G401 (cell line): ENCODE measurements around the gene TM4SF4. TPM values are rescaled to one million over a fixed set of nuclear protein-coding genes. Genes with fewer than 3 reads are reported as not detected.
A peak's percentile ranks its signal among the peaks of the same experiment; 100 is the strongest.

Experiments used
- DNase-seq: peaks from one replicate; pipeline ENCODE4 v3.0.0-alpha.2; 2015; ENCODE audit warnings: low spot score
- in situ Hi-C: cut with HindIII; loops from 2 replicates; pipeline ENCODE4 v1.10.0; 2016; ENCODE audit warnings: low sequenced_read_pairs, mixed read lengths
- total RNA-seq: library from RNA; depleted of rRNA; stranded (reverse); fragments of >200 nt; shearing (Covaris generic); gene quantifications from 2 replicates; pipeline ENCODE4 v1.2.3, GENCODE V29; 2014

Gene TM4SF4
- total RNA-seq, 1 experiment from 2014 or later = not detected

DNA sequence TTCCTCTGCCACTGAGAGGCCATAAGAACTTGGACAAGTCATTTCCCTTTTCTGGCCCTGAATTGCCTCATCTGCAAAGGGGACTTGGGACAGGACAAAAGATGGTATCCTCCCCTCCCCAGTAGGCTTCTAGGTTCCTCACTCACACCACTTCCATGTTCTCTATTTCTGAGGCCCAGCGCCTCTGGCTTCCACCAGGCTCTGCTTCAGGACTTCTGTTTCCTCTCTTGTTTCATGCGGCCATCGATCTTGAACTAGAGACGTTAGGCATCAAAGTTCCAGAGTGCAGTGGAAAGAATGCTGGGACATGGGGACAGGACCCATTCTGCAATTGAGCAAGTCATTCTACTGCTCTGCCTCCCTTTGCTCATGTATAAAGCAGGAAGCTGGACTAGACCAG lies 1.7 kb downstream of the TM4SF4 start:
- DNase-seq = no peak
- in situ Hi-C loops = no loop called here

DNA sequence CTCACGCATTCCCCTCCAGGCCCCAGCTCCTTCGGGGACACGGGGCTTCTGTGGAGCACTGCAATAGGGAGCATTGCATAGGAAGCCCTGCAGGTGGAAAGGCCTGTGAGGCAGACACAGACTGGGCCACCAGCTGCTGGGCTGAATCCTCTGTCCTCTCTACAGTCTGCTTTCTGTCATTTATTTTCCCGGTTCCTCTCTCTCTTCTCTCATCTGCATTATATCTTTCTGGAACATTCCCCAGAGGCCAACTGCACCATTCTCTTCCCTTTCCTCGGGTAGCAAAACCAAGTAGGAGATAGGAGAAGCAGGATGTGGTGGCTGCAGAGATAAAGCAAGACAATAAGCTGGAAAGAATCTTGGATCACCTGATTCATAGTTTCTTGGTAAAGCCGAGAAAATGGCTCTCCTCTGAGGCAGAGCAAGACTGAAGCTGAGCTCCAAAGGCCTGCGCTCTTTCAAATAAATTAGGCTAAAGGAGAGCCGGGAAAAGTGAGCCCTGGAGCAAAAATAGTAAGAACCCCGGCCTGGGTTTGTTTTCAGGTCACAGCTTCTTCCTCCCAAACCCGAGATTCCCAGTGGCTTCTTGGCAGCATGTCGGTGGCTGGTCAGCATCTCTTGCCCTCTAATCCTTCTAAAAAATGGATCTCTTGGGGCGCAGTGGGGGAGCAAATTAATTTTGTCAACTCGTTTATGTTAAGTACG lies 5.3 kb downstream of the TM4SF4 start:
- in situ Hi-C loops = no loop called here
- DNase-seq = no peak

DNA sequence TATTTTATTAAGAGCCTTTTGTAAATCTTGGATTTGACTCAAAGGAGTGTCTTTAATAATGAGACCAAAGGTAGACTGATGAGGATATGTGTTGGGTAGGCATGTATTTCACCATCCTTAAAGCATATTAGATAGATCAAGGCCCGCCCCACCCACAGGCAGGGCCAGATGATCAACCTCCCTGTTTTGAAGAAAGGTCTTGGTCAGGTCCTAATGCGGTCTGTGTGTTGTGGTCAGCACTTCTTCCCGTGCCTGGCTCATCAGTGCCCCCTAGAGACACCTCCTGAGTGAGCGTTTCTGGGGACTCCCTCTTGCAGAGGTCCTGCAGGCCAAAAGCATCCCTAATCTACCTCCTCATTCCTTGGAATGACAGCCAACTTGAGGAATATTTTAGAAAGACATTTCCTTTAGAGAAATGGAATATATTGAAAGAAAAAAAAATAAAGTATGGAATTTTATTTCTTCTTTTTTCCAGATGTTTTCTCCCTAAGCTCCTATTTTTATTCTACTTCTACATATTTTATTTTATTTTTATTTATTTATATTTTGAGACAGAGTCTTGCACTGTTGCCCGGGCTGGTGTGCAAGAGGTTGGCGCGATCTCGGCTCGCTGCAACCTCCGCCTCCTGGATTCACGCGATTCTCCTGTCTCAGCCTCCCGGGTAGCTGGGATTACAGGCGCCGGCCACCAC lies 6.0 kb downstream of the TM4SF4 start:
- in situ Hi-C loops = no loop called here
- DNase-seq = peak; percentile 55

DNA sequence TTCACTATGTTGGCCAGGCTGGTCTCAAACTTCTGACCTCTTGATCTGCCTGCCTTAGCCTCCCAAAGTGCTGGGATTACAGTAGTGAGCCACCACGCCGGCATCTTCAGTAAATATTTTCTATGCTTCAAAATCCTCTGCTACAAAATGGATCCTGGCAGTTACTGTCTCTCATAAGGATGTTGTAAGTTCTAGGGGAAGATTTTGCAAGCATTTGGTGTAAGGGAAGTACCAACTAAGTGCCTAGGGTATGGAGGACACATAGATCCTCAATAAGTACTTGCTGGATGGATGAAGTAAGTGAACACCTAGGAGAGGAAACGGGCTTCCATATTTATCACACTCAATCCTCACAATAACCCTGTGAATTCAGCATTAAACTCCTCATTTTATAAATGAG lies 6.6 kb downstream of the TM4SF4 start:
- in situ Hi-C loops = no loop called here

DNA sequence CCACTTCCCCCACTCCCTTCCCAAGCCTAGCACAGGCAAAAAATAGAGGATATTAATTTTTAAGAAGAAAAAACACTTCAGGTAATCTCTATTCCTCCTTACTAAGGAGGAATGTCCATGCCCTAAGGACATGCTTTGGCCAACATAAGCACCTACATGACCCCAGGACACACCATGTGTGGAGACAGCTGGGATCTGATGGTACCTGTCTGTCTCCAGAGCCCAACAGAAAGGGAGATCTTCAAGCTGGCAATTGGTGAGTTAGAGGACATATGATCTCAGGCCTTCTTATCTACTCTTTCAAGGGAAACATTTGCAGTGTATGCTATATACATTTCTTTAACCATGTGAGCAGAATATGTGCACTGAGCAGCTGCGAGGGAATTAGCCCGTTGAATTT lies 7.0 kb downstream of the TM4SF4 start:
- in situ Hi-C loops = no loop called here

More for the DNA sequence above, 6.6 kb downstream of the TM4SF4 start:
- no peak for DNase-seq

DNA sequence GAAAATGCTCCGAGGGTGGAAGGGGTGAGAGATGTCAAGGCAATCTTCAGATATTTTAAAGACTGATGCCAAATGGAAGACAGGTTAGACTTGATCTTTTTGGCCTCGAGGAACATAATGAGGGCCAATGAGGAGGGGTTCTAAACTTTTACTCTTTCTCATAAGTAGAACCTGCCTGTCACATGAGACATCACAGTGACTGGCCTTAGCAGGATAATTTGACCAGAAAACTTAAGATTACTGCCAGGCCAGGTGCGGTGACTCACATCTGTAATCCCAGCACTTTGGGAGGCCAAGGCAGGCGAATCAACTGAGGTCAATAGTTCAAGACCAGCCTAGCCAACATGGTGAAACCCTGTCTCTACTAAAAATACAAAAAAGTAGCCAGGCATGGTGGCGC lies 12.2 kb downstream of the TM4SF4 start:
- in situ Hi-C loops = no loop called here
- no peak for DNase-seq

More for the DNA sequence above, 7.0 kb downstream of the TM4SF4 start:
- no peak for DNase-seq

DNA sequence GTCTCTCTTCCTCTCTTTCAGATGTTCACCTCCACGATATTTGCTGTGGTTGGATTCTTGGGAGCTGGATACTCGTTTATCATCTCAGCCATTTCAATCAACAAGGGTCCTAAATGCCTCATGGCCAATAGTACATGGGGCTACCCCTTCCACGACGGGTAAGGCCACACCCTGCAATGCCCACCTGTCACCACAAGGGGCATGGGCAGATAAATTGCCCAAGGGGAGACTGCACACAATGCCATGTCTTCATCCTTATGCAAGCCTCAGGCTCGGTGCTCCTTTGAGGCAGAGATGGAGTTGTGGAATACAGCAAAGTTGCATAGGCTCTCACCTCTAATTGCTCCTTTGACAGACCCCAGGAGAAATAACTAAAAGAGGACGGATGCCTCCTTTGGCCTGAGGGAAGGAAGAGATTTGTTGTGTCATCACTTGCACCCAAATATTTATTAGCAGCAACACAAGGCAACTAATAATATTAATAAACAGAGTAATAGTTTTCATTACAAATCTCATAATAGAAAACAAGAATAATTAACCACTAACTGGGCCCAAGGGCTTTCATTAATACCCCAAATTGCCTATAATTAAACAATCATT lies 13.2 kb downstream of the TM4SF4 start:
- in situ Hi-C loops = no loop called here
- DNase-seq = no peak

DNA sequence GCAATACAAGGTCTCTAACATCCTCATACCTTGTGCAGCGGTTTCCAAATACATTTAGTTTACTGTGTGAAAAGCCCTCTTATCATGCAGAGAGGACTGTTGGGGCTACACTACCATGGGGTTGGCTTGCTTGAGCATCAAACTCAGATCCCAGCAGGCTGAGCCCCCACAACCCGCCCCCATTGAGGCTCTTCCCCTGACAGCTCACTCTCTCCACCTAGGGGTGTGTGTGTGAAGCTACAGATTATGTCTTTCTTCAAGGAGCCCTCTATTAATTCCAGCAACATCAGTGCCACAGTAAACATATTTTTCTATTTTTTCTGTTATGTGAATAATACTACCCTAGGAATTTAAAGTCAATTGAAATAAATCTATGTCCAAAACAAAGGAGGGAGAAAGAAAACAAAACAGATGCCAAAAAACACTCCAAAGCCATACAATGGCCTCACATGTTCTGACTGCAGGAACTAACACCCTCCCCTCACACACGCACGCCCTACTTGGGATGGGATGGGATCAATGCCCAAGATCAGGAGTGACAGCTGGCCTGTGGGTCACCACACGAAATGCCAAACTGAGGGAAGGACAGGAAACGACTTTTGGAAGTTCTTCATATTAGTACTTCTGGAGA lies 14.7 kb downstream of the TM4SF4 start:
- in situ Hi-C loops = no loop called here
- DNase-seq = peak; percentile 15

DNA sequence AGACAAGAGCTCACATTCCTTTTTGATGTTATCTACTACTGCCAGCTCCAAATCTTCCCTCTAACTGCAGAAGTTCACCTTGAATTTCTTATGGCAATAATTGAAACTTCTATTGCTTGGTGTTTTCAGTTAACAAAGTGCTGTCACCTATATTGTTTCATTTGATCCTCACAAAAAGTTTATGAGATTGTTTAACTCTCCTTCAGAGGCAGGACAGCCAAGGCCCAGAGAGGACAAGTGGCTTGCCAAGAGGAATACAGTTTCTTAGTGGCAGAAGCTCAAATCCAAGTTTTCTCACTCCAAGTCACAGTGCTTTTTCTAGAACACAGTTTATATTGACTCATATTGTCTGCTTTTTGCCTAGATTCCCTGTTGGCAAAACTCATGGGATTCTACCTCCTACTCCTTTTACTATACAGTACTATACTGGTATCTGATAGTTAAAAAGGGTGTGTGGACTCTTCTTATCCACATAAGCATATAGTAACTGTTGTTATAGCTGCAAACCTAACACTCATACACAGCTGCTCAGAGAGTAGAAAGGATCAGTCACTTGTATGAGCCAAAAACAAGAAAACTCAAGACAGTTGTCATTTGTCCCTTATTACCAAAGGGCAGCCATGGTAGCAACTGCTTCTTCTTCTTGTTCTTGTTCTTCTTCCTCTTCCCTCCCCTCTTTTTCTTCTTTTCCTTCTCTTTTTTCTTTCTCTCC lies 15.9 kb downstream of the TM4SF4 start:
- DNase-seq = no peak
- in situ Hi-C loops = no loop called here

DNA sequence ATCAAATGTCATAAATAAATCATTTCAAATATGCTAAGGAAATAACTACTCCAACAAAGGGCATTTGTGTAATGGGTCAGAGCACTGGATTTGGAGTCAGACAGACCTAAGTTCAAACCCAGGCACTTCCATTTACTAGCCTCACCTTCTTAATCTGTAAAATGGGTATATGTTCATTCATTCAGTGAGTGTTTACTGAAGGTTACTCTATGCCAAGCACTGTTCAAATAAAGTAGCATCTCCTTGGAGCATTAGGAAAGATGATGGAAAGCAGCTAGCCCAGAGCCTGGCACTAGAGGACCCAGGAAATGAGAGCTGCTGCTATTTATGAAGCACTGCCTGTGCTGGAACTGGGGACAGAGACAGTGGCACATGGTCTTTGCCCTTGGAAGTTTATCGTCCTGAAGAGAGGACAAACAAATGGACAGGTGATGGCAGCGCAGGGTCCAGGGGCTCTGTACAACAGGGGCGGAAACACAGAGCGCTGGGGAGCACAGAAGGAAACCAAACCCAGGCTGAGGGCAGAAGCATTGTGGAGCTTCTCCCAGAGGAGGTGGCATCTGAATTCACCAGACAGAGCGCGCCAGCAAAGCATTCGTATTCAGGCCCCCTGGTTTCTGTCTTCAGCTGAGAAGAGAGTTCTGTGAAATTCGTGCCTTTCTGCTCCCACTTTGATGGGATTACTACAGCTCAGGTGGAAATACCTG lies 19.0 kb downstream of the TM4SF4 start:
- DNase-seq = no peak
- in situ Hi-C loops = no loop called here

DNA sequence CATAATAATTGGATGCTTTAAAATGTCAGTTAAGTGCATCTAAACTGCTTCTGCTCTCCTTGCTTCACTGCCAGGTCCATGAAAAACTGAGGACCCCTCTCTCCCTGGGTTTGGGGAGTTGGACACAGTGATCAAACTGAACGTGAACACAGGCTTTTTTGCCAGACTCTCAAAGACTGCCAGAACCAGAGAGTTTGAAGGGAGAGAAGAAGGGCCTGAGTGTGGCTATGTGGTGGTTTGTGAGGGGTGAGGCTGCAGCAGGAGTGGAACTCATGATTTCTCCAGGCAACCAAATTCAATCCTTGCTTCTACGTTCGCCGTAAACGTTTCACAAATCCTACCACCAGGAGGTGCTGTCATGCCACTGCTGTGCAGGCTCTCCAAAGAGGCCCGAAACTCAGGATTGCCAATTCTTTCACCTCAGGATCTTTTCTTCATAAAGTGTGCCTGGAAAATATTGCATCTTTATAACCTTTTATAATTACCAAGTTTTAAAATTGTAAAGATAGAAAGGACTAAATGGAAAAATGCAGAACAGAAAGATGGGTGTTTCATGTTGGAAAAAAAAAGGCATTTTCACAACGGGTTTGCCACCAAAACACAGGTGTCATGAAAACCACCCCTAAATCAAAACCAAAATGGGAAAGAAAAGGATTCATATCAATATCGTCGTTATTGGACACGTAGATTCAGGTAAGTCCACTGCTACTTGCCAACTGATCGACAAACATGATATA lies 19.7 kb downstream of the TM4SF4 start:
- in situ Hi-C loops = no loop called here
- DNase-seq = peak; percentile 39

DNA sequence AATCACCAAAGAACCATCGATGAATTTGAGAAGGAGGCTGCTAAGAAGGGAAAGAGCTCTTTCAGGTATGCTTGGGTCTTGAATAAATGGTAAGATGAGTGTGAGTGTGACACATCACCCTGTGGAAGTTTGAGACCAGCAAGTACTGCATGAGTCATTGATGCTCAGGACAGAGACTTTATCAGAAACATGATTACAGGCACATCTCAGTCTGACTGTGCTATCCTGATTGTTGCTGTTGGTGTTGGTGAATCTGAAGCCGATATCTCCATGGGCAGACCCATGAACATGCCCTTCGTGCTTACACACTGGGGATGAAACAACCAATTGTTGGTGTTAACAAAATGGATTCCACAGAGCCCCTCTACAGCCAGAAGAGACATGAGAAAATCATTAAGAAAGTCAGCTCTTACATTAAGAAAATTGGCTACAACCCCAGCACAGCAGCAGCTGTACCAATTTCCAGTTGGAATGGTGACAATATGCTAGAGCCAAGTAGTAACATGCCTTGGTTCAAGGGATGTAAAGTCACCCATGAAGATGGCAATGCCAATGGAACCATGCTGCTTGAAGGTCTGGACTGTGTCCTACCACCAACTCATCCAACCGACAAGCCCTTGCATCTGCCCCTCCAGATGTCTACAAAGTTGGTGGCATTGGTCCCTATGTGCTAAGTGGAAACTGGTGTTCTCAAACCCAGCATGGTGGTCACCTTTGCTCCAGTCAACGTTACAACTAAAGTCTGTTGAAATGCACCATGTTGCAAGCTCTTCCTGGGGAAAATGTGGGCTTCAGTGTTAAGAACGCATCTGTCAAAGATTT lies 20.5 kb downstream of the TM4SF4 start:
- no peak for DNase-seq
- in situ Hi-C loops = no loop called here

DNA sequence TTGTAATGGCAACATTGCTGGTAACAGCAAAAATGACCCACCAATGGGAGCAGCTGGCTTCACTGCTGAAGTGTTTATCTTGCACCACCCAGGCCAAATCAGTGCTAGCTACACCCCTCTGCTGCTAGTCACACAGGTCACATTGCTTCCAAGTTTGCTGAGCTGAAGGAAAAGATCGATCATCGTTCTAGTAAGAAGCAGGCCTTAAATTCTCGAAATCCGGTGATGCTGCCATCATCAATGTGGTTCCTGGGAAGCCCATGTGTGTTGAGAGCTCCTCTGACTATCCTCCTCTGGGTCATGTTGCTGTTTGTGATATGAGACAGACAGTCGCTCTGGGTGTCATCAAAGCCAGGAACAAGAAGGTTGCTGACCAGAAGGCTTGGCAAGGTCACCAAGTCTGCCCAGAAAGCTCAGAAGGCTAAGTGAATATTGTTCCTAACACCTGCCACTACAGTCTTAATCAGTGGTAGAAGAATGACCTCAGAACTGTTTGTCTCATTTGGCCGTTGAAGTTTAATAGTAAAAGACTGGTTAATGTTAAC lies 21.2 kb downstream of the TM4SF4 start:
- no peak for DNase-seq
- in situ Hi-C loops = no loop called here

DNA sequence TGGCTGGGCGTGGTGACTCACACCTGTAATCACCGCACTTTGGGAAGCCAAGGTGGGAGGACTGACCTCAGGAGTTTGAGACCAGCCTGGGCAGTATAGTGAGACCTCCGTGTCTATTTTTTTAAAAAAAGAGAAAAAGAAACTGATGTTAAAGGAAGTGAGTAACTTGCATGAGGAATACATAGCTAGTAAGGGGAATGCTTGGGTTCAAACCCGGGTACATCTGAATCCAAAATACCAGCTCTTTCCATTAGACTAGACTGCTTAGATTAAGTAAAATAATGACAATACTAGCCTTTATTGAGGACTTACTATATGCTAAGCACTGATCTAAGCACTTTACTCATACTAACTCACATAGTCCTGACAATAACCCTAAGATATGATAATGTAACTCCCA lies 22.4 kb downstream of the TM4SF4 start:
- in situ Hi-C loops = no loop called here

DNA sequence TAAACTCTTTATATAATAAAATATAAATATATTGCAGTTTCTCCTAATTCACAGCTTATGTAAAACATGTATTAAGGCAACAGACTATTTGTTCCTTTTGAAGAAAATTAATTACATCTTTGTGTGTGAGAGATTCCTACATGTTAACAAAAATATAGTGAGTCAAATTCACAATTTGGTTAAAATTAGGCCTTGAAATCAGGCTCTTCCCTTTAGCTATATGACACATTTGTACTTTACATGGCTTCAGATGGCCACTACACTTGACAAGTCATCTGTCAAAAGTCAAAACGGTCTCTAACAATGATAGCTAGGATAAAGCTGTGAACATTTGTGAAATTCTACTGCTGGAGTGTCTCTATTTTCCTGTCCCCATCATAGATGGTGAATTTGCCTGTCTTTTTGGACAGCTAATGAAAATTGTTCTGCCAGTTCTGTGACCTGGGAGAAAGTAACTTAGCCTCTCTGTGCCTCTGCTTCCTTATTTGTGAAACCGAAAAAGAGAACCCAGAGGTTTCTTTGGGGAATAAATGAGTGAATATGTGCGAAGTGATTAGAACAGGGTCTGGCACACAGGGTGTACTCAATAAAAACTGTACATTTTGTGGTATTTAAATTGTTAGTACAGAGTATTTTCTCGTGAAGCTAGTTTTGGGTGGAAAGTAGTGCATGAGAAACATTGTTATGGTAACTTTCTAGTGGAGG lies 23.6 kb downstream of the TM4SF4 start:
- no peak for DNase-seq
- in situ Hi-C loops = no loop called here

More for the DNA sequence above, 22.4 kb downstream of the TM4SF4 start:
- DNase-seq = no peak

DNA sequence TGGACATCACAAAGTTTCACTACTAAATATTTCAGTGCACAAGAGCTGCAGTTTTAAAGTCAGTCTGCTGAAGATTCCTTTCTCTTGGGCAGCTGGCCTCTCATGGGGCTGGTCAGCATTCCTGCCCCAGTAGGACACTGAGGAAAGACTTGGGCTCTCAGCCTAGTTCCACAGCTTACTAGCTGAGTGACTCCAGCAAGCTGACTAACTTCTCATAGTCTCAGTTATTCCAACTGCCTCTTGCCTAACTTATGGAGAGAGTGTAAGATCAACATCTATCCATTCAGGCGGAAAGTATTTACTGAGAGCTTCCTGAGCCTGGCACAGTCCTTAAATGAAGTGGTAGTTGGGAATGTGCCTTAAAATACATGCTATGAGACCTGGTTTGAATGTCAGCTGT lies 27.0 kb downstream of the TM4SF4 start:
- no peak for DNase-seq
- in situ Hi-C loops = no loop called here

DNA sequence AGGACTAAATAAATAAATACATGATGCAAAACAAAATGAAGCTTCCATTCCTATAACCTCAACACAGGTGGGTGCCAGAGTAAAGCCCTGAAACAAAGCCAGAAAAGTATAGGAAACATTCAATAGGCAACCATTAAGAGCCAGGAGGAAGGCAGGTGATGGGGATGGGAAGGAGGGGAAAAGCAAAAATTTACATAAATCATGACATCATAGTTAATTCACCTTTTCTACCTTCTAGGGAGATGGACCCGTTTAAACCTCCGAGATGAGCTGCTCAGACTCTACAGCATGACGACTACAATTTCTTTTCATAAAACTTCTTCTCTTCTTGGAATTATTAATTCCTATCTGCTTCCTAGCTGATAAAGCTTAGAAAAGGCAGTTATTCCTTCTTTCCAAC lies 27.9 kb downstream of the TM4SF4 start:
- in situ Hi-C loops = no loop called here
- no peak for DNase-seq
